ENCODE data around the gene DBH.

DBH gene

GRCh38 chr9:133706307-133707050 is 70.3 kb downstream of the DBH start:
- H3K4me3 ChIP-seq (ENCODE audit: low read depth, low read length), result no peak overlapping the region
- TF ChIP-seq, protein P1, sequence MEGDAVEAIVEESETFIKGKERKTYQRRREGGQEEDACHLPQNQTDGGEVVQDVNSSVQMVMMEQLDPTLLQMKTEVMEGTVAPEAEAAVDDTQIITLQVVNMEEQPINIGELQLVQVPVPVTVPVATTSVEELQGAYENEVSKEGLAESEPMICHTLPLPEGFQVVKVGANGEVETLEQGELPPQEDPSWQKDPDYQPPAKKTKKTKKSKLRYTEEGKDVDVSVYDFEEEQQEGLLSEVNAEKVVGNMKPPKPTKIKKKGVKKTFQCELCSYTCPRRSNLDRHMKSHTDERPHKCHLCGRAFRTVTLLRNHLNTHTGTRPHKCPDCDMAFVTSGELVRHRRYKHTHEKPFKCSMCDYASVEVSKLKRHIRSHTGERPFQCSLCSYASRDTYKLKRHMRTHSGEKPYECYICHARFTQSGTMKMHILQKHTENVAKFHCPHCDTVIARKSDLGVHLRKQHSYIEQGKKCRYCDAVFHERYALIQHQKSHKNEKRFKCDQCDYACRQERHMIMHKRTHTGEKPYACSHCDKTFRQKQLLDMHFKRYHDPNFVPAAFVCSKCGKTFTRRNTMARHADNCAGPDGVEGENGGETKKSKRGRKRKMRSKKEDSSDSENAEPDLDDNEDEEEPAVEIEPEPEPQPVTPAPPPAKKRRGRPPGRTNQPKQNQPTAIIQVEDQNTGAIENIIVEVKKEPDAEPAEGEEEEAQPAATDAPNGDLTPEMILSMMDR (IDR thresholded peaks at IDR 0.05; ENCODE audit: low read depth, low read length), result no peak

DNA sequence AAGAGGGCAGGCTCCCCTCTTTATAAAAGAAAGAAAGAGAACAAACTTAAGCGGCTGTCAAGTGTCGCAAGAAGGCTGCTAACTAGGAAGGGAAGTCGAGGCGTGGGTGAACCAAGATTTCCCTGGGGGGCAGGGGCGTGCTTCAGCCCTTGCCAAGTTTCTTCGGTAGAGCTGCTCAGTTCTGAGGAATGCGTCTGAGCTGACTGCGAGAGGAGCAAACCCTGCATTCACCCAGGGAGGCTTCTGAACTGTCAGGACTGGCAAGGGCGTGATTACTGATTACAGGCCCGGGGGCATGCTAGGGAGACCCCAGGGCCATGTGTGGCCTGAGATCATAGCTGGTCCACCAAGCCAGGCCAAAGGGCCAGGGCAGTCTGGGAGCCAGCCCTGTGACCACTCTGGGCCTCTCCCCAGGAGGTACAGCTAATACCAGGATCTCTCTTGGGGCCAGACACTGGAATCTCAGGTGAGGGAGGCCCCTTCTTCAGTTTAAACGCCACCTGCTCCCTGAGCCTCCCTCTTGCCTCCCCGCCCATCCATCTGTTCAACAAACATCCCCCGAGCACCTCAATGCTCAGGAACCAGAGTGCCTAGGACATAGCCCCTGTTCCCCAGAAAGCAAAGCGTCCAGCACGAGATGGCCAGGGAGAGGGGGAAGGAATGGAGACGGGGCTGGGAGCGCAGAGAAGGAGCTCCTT is 71.1 kb downstream of the DBH start:
- TF ChIP-seq, protein P1 (IDR thresholded peaks at IDR 0.05; ENCODE audit: low read depth, low read length), result no peak

DNA sequence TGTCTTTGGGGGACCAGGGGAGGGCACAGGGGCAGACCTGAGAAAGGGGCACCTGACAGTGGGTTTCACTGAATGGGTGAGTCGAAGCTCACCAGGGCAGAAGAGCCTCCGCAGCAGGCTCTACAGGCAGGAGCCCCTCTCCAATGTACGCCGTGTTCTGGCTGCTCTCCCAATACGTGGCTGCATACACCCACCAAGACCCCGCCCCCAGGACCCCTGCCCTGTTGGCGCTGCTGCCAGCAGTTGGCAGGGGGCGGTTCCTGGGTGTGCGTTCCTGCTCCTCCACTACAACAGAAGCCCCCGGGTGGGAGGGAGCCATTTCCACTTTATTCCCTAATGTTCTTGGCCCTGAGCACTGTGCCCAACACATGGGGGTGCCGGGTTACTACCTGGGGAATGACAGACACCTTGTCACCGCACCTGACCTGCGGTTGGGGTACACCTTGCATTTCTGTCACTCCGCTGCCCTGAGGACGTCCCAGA is 71.6 kb downstream of the DBH start:
- TF ChIP-seq, protein P1 (IDR thresholded peaks at IDR 0.05; ENCODE audit: low read depth, low read length), result no peak
- no peak overlapping the region for H3K4me3 ChIP-seq (ENCODE audit: low read depth, low read length)

More for the DNA sequence above, 71.1 kb downstream of the DBH start:
- no peak overlapping the region for H3K4me3 ChIP-seq (ENCODE audit: low read depth, low read length)

GRCh38 chr9:133708246-133709014 is 72.3 kb downstream of the DBH start:
- TF ChIP-seq, protein P1 (IDR thresholded peaks at IDR 0.05; ENCODE audit: low read depth, low read length), result no peak

More at GRCh38 chr9:133708246-133709014, 72.3 kb downstream of the DBH start:
- no peak overlapping the region for H3K4me3 ChIP-seq (ENCODE audit: low read depth, low read length)

Data from WI38 (cell line).